HS-27A (cell line): Measurements from ENCODE around the gene TMEM141.
"Not testable (repeated sequence)": the region's sequence is repeated elsewhere in the genome, so short reads cannot be mapped to it uniquely, and the experiment has no call there.

Source experiments
- DNase-seq: peaks from one replicate; pipeline ENCODE4 v3.0.0-alpha.2; 2012; ENCODE audit warnings: low read depth, missing footprints

TMEM141 gene

DNA sequence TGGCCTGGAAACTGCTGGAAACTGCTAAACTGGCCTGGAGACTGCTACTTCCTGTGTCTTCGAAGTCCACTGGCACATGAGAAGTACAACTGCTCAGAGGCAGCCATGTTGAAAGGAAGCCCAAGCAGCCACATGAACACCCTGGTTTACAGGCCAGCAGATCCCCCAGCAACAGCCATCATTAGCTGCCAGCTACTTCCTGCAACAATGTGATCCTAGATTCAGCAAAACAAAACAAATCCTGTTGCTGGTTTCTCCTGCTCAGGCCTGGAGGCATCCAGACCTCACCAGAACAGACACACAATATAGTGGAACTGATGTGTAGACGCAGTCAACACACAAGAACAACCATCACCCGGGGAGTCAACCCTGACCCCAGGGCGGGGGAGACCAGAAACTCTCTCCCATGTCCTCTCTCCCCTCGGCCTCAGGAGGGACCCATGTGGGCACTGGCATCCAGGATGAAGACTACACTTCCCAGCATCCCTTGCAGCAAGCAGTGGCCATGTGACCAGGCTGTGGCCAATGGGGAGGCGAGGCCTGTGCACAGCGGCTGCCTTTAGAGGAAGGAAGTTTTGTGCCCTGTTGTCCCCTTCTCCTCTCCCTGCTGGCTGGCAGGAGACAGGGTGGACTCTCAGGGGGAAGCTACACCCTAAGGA, 17.6 kb upstream of the TMEM141 start:
- DNase-seq: no peak

DNA sequence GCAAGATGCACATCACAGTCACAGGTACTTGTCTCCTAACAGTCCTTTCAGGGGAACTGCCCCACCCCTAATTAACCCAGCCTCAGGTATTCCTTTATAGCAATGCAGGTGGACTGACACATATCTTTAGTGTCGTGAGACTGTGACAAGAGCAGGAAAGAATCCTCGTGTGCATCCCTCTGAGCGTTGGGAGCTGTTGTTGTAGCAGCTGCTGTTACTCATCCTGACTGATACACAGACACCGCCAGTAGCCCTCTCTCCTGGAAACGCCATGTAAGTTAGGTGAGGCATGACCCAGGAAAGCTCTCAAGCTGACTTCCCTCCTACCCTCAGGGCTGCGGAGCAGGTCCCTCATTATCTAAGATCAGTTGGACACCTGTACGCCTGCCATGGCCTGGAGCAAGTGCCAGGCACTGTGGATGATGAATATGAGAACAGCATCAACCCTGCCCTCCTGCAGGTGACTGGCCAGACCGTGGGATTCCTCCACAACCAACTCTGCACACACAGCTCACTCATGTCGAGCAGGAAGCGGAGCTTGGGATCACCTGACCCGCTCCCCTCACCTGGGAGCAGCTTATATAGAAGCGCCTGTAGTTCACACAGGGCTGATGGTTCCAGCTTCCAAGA, 16.6 kb upstream of the TMEM141 start:
- DNase-seq: no peak

DNA sequence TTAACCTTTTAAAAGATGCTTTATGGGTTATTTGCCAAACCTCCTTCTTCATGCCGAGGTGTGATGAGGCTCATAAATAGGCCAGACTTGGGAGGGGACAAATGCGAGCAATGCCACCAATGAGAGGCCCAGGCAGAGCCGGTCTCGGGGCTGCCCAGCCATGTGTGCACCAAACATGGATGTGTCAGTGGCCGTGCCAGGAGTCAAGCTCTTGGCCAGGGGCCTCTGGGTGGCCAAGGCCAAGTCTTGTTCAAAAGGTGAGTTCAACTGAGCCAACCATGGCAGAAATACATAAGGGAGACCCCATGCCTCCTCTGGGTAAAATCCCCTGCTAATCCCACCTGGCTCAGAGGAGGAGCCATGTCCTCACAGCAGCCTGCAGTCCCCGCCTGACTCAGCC, 16.0 kb upstream of the TMEM141 start:
- no peak for DNase-seq

DNA sequence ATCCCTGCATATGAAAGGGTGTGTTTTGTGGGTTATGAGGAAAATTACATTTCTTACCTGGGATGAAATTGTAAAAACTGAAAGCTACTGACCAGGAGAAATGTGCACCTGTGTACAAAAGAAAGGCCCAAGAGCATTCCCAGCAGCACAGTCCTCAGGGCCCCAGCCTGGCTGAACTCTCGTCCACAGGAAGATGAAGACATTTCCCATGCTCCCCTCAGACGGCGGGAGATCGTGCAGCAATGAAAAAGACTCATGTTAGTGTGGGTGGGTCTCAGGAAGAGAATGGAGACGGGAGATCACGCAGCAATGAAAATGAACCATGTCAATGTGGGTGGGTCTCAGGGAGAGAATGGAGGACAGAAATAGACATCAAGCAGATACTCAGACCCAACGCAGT, 14.2 kb upstream of the TMEM141 start:
- no peak for DNase-seq

DNA sequence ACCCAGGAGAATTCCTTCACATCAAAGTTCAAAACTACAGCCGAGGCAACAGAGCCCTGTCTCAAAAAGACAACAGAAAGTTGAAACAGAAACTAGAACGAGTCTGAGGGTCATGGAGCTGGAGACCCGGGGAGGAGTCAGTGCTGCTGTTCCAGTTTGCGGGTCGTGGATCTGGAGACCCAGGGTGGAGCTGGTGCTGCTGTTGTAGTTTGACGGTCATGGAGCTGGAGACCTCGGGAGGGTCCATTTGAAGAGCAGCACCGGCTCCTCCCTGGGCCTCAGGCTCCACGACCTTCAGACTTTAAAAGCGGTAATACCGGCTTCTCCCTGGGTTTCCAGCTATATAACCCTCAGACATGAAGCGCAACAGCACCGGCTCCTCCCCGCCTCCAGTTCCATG, 13.8 kb upstream of the TMEM141 start:
- DNase-seq: no peak

DNA sequence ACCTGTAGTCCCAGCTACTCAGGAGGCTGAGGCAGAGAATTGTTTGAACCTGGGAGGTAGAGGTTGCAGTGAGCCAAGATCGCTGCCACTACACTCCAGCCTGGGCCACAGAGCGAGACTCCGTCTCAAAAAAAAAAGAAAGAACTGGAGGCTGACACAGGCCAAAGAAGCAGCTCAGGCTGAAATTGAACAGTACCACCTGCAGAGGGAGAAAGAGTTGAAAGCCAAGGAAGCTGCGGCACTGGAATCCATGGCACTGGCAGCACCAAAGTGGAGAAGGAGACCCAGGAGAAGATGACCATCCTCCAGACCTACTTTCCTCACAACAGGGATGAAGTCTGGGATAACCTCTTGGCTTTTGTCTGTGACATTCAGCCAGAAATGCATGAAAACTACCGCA, 11.3 kb upstream of the TMEM141 start:
- DNase-seq: no peak

DNA sequence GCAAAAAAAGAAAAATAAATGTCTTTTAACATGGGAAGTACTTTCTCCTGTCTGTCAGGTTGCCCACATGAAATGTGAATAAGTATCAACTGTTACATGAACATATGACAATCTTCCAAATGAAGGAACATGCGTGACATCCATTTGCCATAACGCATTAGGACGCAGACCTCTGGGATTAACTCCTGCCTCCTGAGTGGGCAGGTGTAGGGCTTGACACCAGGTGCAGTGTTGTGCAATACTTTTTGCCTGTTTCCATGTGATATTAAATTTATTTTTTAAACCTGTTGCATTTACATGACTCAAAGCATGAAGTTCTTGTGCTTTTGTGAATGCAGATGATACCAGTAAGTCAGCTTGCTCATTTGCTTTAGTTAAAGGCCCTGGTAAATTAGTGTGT, 8.7 kb upstream of the TMEM141 start:
- no peak for DNase-seq

DNA sequence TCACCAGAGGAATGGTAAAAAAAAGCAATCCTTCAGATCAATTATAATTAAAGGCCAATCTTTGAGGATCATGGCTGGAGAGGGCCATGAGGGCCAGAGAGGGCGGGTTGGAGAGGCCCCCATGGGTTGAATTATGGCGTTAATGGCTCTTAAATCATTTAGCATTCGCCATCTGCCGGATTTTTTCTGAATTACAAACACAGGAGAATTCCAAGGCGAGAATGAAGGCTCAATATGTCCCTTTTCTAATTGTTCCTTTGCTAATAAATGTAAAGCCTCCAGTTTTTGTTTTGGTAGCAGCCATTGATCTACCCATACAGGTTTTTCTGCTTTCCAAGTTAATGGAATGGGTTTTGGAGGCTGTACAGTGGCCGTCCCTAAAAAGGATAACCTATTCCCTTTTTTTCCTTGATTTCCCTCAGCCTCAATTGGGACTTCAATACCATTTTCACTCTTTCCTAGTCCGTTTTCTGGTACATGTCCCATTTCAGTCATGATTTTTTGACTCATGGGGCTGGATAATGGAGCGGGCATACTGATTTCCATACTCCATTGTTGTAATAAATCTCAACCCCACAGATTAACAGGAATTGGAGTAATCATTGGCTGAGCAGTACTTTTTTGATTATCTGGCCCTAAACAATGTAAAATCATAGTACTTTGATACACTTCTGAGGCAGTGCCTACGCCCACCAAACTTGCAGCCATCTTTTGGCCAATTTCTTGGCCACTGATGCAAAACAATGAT, 6.7 kb upstream of the TMEM141 start:
- DNase-seq: no peak

DNA sequence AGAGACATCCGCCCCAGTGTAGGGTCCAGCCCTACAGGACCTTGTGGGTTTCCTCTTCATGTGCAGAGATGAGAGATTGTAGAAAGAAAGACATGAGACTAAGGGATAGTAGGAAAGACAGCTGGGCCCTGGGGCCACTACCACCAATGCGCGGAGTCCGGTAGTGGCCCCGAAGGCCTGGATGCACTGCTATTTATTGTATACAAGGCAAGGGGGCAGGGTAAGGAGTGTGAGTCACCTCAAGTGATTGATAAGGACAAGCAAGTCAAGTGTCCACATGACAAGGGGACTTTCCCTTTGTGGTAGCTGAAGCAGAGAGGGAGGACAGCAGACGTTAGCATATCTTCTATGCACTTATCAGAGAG, 6.2 kb upstream of the TMEM141 start:
- no peak for DNase-seq

DNA sequence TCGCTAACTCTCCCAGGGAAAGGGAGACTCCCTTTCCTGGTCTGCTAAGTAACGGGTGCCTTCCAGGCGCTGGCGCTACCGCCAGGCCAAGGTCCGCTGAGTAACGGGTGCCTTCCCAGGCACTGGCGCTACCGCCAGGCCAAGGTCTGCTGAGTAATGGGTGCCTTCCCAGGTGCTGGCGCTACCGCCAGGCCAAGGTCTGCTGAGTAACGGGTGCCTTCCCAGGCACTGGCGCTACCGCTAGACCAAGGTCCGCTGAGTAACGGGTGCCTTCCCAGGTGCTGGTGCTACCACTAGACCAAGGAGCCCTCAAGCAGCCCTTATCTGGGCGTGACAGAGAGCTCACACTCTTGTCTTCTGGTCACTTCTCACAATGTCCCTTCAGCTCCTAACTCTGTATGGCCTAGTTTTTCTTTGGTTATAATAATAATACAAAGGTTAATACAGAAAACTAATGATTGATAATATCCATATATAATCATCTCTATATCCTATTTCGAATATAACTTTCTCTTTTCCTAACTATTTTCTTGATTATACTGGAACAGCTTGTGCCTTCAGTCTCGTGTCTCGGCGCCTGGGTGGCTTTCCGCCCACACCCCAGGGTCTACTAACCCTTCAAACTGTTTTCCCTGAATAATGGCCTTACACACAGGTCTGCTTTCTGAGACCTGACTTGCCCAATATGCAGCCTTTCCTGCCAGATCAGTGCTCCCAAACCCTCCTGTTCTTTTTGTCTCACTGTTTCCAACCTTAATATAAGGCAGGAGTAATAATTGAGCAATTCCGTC, 5.4 kb upstream of the TMEM141 start:
- DNase-seq: not testable (repeated sequence)

DNA sequence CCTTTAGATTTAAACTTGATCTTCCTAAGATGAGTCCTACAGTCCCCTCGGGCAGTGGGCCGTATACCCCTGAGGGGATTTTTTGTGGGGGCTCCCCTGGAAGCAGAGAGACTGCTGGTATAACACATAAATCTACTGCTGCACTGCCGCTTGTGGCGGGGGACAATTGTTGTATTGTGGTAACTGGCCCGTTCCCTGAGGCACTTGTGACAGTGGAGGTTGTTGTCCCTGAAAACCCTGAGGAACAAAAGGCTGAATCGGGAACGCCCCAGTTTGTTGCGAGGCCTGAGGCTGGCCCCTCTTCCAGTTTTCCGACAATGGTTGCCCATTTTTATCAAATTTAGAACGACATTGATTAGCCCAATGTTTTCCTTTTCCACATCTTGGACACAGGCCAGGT, 4.7 kb upstream of the TMEM141 start:
- DNase-seq: no peak

DNA sequence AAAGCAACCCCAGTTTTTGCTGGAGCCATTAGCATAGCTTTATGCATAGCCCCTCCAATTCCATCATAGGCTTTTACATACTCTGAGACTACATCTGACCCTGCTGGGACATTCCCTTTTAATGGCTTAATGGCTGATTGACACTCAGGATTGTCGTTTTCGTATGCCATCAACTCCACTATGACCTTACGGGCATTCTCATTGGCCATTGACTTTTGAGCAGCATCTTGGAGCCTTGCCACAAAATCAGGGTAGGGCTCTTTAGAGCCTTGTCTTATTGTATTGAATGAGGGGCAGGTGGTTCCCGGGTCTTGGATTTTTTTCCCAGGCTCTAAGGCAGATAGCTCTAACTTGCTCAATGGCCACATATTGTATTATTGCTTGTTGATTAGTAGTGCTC, 4.2 kb upstream of the TMEM141 start:
- DNase-seq: not testable (repeated sequence)

DNA sequence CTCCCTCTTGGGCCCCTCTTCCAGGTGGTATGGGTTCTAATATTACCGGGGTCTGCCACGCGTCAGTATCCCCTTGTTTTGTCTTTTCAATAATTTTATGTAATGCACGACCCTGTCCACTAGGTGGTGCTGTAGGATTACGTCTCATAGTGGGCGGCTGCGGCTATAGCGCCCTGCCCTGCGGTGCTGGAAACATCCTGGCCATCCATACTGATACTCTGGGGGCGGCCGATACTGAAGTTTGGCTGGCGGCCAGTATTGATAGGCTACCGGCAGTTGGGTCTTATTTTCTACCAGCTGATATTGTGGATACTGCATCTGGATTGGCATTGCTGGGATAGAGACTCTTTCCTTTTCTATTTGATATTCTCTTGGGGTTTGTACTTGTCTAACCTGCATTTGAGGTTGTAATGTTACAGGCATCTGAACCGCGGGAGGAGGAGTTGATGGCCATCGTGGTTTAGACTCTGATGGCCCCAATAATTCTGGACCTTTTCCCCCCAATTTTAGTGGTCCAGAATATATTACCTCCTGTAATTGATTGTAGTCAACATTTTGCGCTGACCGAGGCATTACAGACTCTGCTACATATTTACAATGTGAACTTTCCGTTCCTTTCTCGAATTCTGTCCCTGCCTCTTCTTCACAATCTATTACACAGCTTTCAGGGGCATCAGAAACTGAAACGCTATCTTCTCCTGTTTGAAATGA, 3.3 kb upstream of the TMEM141 start:
- no peak for DNase-seq

DNA sequence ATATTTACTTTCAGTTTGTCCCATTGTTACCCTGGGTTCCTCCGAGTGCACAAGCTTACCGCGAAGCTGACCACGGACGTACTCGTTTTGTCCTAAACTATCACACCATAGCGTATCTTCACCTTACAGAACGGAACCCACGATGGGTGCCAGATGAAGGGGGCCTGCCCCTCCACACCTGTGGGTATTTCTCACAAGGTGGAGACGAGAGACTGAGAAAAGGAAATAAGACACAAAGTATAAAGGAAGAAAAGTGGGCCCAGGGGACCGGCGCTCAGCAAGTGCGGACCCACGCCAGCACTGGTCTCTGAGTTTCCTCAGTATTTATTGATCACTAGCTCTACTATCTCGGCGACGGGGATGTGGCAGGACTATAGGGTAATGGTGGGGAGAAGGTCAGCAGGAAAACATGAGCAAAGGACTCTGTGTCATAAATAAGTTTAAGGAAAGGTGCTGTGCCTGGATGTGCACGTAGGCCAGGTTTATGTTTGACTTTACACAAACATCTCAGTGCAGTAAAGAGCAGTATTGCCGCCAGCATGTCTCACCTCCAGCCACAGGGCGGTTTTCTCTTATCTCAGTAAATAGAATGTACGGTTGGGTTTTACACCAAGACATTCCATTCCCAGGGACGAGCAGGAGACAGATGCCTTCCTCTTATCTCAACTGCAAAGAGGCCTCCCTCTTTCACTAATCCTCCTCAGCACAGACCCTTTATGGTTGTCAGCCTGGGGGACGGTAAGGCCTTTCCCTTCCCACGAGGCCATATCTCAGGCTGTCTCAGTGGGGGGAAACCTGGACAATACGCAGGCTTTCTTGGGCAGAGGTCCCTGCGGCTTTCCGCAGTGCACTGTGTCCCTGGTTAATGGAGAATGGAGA, 2.3 kb upstream of the TMEM141 start:
- not testable (repeated sequence) for DNase-seq

DNA sequence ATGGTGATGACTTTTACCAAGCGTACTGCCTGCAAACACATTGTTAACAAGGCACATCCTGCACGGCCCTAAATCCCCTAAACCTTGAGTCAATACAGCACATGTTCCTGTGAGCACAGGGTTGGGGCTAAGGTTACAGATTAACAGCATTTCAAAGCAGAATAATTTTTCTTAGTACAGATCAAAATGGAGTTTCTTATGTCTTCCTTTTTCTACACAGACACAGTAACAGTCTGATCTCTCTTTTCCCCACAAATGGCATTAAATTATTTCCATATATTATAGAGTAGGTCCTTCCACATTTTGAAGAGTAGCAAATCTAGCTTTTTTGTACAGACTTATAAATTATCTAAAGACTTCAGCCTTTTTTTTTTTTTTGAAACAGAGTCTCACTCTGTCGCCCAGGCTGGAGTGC, 1.6 kb upstream of the TMEM141 start:
- no peak for DNase-seq

DNA sequence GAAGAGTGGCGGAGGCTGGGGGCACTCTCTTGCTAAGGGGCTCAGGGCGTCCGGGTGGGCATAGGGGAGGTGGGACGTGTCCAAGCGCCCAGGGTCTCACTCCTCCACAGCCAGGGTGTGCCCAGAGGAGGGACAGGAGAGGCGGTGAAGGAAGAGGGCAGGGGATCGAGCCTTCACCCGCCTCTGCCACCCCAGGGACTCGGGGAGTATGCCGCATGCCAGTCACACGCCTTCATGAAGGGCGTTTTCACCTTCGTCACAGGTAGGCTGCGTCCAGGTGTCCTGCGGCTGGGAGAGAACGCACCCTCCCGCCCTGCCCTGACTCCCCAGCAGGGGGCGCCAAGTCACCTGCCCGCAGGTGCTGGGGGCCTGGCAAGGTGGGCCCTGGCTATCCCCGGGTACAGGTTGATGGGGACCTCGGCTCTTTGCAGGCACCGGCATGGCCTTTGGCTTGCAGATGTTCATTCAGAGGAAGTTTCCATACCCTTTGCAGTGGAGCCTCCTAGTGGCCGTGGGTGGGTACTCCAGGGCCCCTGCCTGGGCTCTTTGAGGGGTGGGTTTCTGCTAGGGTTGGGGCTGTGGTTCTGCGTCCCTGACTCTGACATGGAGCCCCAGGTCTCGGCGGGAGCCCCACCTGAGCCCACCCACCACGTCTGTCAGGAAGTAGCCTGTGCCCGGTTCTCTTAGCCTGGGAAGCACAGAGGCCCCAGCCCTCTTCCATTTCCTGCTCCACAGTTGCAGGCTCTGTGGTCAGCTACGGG, 552 bp downstream of the TMEM141 start:
- DNase-seq: no peak

DNA sequence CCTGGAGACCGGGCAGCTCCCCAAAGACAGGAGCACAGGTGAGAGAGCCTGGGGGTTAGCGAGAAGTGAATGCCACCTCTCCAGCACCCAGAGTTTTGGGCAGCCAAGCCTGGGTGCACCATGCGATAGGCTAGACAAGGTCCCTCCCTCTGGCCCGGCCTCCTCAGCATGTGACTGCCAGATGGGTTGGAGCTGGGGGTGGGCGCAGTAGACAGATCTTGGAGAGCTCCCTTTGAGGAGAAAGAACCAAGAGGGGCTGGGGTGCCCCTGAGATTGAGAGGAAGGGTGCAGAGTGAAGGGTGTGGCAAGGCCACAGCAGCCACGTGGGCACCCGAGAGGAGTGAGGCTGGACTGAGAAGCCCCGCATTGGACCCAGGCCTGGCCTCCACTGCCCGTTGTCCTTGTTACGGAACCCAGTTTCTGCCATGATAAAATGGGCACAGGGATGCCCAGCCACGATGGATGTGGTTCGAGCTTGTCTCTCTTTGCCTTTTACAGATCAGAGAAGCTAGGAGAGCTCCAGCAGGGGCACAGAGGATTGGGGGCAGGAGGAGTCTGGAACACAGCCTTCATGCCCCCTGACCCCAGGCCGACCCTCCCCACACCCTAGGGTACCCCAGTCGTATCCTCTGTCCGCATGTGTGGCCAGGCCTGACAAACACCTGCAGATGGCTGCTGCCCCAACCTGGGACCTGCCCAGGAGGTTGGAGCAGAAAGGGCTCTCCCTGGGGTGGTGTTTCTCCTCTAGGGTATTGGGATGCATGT, 1.4 kb downstream of the TMEM141 start:
- no peak for DNase-seq

DNA sequence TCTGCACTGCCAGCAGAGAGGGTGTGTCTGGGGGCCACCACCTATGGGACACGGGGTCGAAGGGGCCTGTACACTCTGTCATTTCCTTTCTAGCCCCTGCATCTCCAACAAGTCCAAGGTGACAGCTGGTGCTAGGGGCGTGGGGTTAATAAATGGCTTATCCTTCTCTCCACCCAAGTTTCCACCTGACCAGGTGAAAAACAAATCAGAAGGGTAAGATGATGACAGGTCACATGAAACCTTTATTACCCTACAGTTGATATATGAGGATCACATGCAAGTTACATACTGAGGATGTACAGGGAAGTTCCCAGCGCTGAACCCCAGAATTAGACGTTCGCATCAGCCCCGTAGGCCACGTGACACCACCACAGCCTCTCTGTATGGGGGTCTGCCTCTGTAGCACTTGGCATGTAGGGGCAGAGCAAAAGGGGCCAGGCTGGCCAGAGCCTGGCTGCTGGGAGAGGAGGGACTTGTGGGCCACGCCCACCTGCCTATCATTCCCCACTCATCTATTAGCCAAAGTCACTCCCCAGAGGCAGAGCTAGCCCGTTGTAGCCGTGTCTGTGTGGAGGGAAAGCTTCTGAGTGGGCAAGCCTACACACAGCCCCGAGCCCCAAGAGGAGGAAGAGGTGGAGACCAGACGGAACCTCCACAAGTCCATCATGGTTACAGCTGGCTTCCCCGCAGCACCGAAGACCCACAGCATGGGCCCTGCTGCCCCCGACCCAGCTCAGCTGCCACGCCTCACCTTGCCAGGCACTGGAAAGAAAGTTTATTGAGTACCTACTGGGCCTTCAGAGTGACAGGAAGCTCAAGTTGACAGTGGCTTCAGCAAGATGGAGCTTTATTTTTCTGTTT, 2.2 kb downstream of the TMEM141 start:
- DNase-seq: no peak
